Measurements from ENCODE around the gene DENND11.

The DENND11 gene

GRCh38 chr7:141679014-141679413, 23.0 kb downstream of the DENND11 start:
- H3K36me3 Mint-ChIP-seq (ENCODE audit: low read depth), result peaks cover 47% of the 10 kb centered on the region
- no peaks in the 10 kb centered on the region for H3K27me3 Mint-ChIP-seq (ENCODE audit: low read depth)
- peak overlapping the region; percentile 49 for H3K27ac Mint-ChIP-seq
- H3K4me1 Mint-ChIP-seq (ENCODE audit: low read depth), result peaks cover 51% of the 10 kb centered on the region
- peaks cover 3% of the 10 kb centered on the region for H3K9me3 Mint-ChIP-seq
- H3K4me3 Mint-ChIP-seq, result peak overlapping the region; percentile 16

GRCh38 chr7:141676618-141677017, 25.3 kb downstream of the DENND11 start:
- peak overlapping the region; percentile 90 for H3K27ac Mint-ChIP-seq
- peaks cover 49% of the 10 kb centered on the region for H3K36me3 Mint-ChIP-seq (ENCODE audit: low read depth)
- H3K27me3 Mint-ChIP-seq (ENCODE audit: low read depth), result no peaks in the 10 kb centered on the region
- peaks cover 8% of the 10 kb centered on the region for H3K9me3 Mint-ChIP-seq
- H3K4me1 Mint-ChIP-seq (ENCODE audit: low read depth), result peaks cover 52% of the 10 kb centered on the region
- H3K4me3 Mint-ChIP-seq, result no peak overlapping the region

GRCh38 chr7:141675436-141676215, 26.3 kb downstream of the DENND11 start:
- H3K36me3 Mint-ChIP-seq (ENCODE audit: low read depth), result peaks cover 45% of the 10 kb centered on the region
- H3K4me1 Mint-ChIP-seq (ENCODE audit: low read depth), result peaks cover 49% of the 10 kb centered on the region
- H3K27ac Mint-ChIP-seq, result peak overlapping the region; percentile 90
- H3K9me3 Mint-ChIP-seq, result peaks cover 8% of the 10 kb centered on the region
- no peaks in the 10 kb centered on the region for H3K27me3 Mint-ChIP-seq (ENCODE audit: low read depth)
- peak overlapping the region; percentile 50 for H3K4me3 Mint-ChIP-seq

GRCh38 chr7:141674702-141675101, 27.3 kb downstream of the DENND11 start:
- Mint-ChIP-seq H3K27ac (peak overlapping the region; percentile 90), H3K27me3 (ENCODE audit: low read depth) (no peaks in the 10 kb centered on the region), H3K4me3 (no peak overlapping the region), H3K9me3 (peaks cover 5% of the 10 kb centered on the region), H3K4me1 (ENCODE audit: low read depth) (peaks cover 42% of the 10 kb centered on the region), H3K36me3 (ENCODE audit: low read depth) (peaks cover 41% of the 10 kb centered on the region)

DNA sequence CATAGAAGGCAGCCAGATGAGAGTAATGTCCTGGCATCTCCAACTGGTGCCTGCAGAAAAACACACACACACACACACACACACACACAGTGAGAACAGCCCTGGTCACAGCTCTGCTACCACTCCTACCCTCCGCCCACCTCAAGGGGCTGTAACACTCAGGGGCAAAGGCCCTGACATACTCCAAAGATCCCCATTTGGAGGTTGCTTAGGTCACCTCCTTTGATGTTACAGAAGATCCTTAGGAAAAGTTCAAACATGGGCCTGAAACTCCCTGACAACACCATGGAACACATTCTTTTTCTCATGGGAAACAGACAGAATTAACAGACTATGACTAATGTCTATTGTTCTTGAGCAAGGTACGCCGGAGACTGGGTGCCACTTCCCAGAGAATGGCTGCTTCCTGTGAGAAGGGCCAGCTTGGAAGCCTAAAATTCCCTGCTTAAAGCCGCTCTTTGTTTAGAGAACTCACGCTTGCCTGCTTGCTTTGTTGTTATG, 27.7 kb downstream of the DENND11 start:
- Mint-ChIP-seq H3K36me3 (ENCODE audit: low read depth) (peaks cover 41% of the 10 kb centered on the region), H3K27ac (peak overlapping the region; percentile 90), H3K27me3 (ENCODE audit: low read depth) (no peaks in the 10 kb centered on the region), H3K9me3 (peaks cover 5% of the 10 kb centered on the region), H3K4me3 (no peak overlapping the region), H3K4me1 (ENCODE audit: low read depth) (peaks cover 42% of the 10 kb centered on the region)

- H3K4me1 Mint-ChIP-seq (ENCODE audit: low read depth), result peaks cover 37% of the 10 kb centered on the region
- no peak overlapping the region for H3K27ac Mint-ChIP-seq
- peaks cover 44% of the 10 kb centered on the region for H3K36me3 Mint-ChIP-seq (ENCODE audit: low read depth)
- H3K27me3 Mint-ChIP-seq (ENCODE audit: low read depth), result no peaks in the 10 kb centered on the region
- peaks cover 5% of the 10 kb centered on the region for H3K9me3 Mint-ChIP-seq
- H3K4me3 Mint-ChIP-seq, result no peak overlapping the region
Observed at GRCh38 chr7:141673346-141673745, 28.6 kb downstream of the DENND11 start.

DNA sequence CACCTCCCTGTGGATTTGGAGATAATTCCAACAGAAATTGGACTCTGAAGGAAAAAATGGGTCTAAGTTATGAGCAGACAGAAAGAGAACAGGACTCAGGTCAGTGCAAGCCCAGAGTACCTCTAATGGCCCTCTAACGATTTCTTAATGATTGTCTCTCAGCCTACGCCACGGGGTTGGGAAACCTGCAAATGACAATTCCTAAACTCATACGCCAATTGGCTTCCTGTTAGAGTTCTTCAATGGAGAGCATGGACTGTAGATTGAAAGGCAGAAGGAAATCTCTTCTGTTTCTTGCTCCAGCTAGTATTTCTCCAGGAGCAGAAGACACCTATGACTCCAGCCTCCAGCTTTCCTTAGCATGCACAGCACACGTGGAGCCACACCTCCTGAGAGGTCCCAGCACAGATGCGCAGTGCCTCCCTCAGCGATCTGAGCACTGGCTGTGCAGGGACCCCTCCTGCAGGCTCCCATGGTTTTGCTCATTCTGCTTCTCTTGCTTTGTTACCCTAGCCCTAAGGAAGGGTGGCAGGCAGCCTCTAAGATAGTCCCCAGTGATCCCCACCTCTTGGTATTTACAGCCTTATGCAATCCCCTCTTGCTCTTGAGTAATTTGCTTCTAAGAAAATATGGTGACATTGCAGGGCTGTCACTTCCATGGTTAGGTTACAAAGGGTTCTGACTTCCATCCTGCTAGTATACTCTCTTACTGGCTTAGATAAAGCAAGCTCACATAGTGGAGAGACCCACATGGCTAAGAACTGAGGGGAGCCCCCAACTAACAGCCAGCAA, 30.1 kb downstream of the DENND11 start:
- peaks cover 41% of the 10 kb centered on the region for H3K36me3 Mint-ChIP-seq (ENCODE audit: low read depth)

DNA sequence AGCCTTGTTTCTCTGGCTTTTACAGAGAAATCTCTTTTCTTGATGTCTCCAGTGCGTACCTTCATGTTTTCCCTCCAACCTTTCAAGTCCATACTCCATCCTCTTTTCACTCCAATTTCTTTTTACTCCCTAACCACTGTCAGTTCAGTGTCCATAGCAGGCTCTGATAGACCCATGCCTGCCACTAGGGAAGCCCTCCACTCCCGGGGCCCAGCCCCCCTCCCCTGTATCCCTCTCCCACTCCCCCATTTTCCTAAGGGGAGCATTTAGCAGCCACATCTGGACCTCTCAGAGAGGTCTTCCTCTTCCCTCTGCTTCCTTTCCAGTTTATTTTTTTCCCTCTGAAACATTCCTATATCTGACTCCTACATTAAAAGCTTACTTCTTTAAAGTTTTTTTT, 33.1 kb downstream of the DENND11 start:
- H3K27ac Mint-ChIP-seq, result peak overlapping the region; percentile 66
- H3K27me3 Mint-ChIP-seq (ENCODE audit: low read depth), result no peaks in the 10 kb centered on the region
- H3K9me3 Mint-ChIP-seq, result peaks cover 5% of the 10 kb centered on the region
- H3K4me1 Mint-ChIP-seq (ENCODE audit: low read depth), result peaks cover 9% of the 10 kb centered on the region
- peaks cover 45% of the 10 kb centered on the region for H3K36me3 Mint-ChIP-seq (ENCODE audit: low read depth)
- H3K4me3 Mint-ChIP-seq, result no peak overlapping the region

More for the DNA sequence above, 30.1 kb downstream of the DENND11 start:
- Mint-ChIP-seq H3K27ac (no peak overlapping the region), H3K4me3 (no peak overlapping the region), H3K9me3 (peaks cover 5% of the 10 kb centered on the region), H3K4me1 (ENCODE audit: low read depth) (peaks cover 32% of the 10 kb centered on the region), H3K27me3 (ENCODE audit: low read depth) (no peaks in the 10 kb centered on the region)

GRCh38 chr7:141666071-141666470, 35.9 kb downstream of the DENND11 start:
- Mint-ChIP-seq H3K36me3 (ENCODE audit: low read depth) (peaks cover 45% of the 10 kb centered on the region), H3K9me3 (no peaks in the 10 kb centered on the region), H3K4me1 (ENCODE audit: low read depth) (peaks cover 23% of the 10 kb centered on the region), H3K4me3 (no peak overlapping the region), H3K27ac (no peak overlapping the region), H3K27me3 (ENCODE audit: low read depth) (no peaks in the 10 kb centered on the region)

DNA sequence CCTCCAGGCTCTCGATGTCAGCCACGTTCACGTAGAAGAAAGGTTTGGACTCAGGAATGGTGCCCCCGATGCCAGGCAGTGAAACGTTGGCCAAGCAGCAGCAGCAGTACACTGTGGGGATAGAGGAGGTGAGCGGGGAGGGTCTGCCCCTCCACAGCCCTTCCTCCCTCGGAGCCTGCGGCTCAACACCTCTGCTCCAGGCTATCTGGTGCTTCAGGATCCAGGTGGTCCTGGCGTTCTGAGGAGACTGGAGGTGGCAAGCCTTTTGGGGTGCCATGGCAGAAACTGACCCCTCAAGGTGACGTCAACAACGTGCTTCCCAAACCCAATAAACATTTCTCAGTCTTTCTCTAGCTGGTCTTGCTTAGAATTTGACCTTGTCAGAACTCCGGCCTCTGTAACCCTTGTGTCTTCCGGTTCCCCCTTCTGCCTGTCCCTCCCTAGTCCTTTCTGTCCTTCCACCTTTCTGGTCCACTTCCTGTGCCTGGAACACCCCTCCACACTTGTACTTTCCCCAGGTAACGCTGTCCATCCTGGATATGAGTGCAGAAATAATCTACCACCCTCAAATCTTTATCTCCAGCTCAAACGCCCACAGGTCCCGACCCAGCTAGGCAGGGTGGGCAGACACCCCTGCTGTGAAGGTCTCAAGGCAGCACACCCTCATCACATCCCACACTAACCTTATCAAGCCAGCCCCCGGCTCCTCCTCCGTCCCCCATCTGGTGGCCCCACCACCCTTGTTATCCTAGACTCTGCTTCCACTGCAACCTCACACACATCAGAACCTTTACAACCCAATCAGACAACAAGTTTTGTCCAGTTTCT, 36.5 kb downstream of the DENND11 start:
- H3K36me3 Mint-ChIP-seq (ENCODE audit: low read depth), result peaks cover 40% of the 10 kb centered on the region
- peak overlapping the region; percentile 2 for H3K27ac Mint-ChIP-seq
- H3K4me1 Mint-ChIP-seq (ENCODE audit: low read depth), result peaks cover 27% of the 10 kb centered on the region
- H3K9me3 Mint-ChIP-seq, result no peaks in the 10 kb centered on the region
- H3K27me3 Mint-ChIP-seq (ENCODE audit: low read depth), result no peaks in the 10 kb centered on the region
- no peak overlapping the region for H3K4me3 Mint-ChIP-seq

DNA sequence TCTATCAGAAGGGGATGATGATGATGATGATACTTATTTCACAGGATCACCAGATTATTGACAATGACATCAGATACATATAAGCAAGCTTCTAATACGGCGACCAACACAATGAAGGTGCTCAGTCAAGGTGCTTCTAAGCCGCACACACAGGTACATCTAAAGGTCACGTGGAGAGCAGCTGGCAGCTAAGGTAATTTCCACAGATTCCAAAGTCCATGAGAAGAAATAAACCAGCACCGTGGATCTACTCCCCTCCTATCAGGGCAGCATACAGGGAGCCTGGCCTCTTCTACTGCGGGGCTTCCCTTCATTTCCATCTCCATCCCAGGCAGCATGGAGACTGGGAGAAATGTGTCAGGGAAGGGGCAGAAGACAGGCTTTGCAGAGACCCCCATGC, 37.5 kb downstream of the DENND11 start:
- H3K4me1 Mint-ChIP-seq (ENCODE audit: low read depth), result peaks cover 33% of the 10 kb centered on the region
- H3K27me3 Mint-ChIP-seq (ENCODE audit: low read depth), result no peaks in the 10 kb centered on the region
- no peaks in the 10 kb centered on the region for H3K9me3 Mint-ChIP-seq
- H3K4me3 Mint-ChIP-seq, result no peak overlapping the region
- H3K27ac Mint-ChIP-seq, result no peak overlapping the region
- H3K36me3 Mint-ChIP-seq (ENCODE audit: low read depth), result peaks cover 44% of the 10 kb centered on the region

GRCh38 chr7:141663081-141663849, 38.7 kb downstream of the DENND11 start:
- H3K27me3 Mint-ChIP-seq (ENCODE audit: low read depth), result no peaks in the 10 kb centered on the region
- H3K4me1 Mint-ChIP-seq (ENCODE audit: low read depth), result peaks cover 30% of the 10 kb centered on the region
- peak overlapping the region; percentile 68 for H3K27ac Mint-ChIP-seq
- H3K9me3 Mint-ChIP-seq, result no peaks in the 10 kb centered on the region
- H3K36me3 Mint-ChIP-seq (ENCODE audit: low read depth), result peaks cover 43% of the 10 kb centered on the region
- no peak overlapping the region for H3K4me3 Mint-ChIP-seq

- H3K36me3 Mint-ChIP-seq (ENCODE audit: low read depth), result peaks cover 44% of the 10 kb centered on the region
- H3K4me1 Mint-ChIP-seq (ENCODE audit: low read depth), result peaks cover 30% of the 10 kb centered on the region
- no peak overlapping the region for H3K4me3 Mint-ChIP-seq
Observed at GRCh38 chr7:141660259-141660658, 41.7 kb downstream of the DENND11 start.

More at GRCh38 chr7:141660259-141660658, 41.7 kb downstream of the DENND11 start:
- Mint-ChIP-seq H3K27me3 (ENCODE audit: low read depth) (no peaks in the 10 kb centered on the region), H3K27ac (peak overlapping the region; percentile 21), H3K9me3 (no peaks in the 10 kb centered on the region)
